Heart right ventricle (tissue), 16 donors: ENCODE measurements around the gene XRCC1. TPM values are rescaled to one million over a fixed set of nuclear protein-coding genes. Genes with fewer than 3 reads are reported as not detected.
A peak's percentile ranks its signal among the peaks of the same experiment; 100 is the strongest.

ENCODE experiments used
- ATAC-seq, 8 donors: fragments of 200-7000 bp; cut with Tn5 transposase; one replicate each; pipeline ENCODE4 v1.9.1; 2020; ENCODE audit warnings: mild to moderate bottlenecking in 8 of 8, moderate library complexity in 8 of 8, moderate number of reproducible peaks in 1 of 8
- DNase-seq, 2 donors: peaks; one replicate each; pipeline ENCODE4 v3.0.0-alpha.2; 2020
- H3K27ac ChIP-seq, 10 donors: fragments of 200-600 bp; sonication (generic) in 2 of 10; one replicate each; pipeline versions ENCODE4 v1.5.0 to v1.8.0; 2020 to 2022; ENCODE audit warnings: mild to moderate bottlenecking in 3 of 10
- H3K27me3 ChIP-seq, 7 donors: fragments of 200-600 bp; one replicate each; pipeline ENCODE4 v1.8.0; 2021 to 2022; ENCODE audit warnings: mild to moderate bottlenecking in 2 of 7
- H3K36me3 ChIP-seq, 9 donors: fragments of 200-600 bp; sonication (generic) in 1 of 9; one replicate each; pipeline versions ENCODE4 v1.5.0 to v1.8.0; 2020 to 2022; ENCODE audit warnings: mild to moderate bottlenecking in 2 of 9
- H3K4me1 ChIP-seq, 9 donors: fragments of 200-600 bp; sonication (generic) in 1 of 9; one replicate each; pipeline versions ENCODE4 v1.5.0 to v1.8.0; 2020 to 2022; ENCODE audit warnings: mild to moderate bottlenecking in 4 of 9
- H3K4me3 ChIP-seq, 10 donors: fragments of 200-600 bp; sonication (generic) in 2 of 10; one replicate each; pipeline versions ENCODE4 v1.5.0 to v1.8.0; 2020 to 2022; ENCODE audit warnings: mild to moderate bottlenecking in 7 of 10, moderate library complexity in 2 of 10
- H3K9me3 ChIP-seq, 11 donors: fragments of 200-600 bp in 10 of 11; sonication (generic) in 2 of 11; one replicate each; pipeline versions ENCODE4 v1.5.0 to v1.8.0; 2013 to 2022; ENCODE audit warnings: mild to moderate bottlenecking in 2 of 11, control low read depth in 1 of 11, moderate library complexity in 1 of 11
- CTCF ChIP-seq, 9 donors: fragments of 200-600 bp; sonication (generic) in 2 of 9; IDR thresholded peaks; one replicate each; pipeline versions ENCODE4 v1.5.0 to v1.8.0; 2021 to 2022; ENCODE audit warnings: antibody characterized with exemption in 9 of 9, mild to moderate bottlenecking in 5 of 9, moderate library complexity in 1 of 9
- WGBS, 2 donors: extraction: QIAGEN DNeasy Blood & Tissue Kit; methylation state at CpG; one replicate each; pipeline ENCODE4 v1.1.7; 2013; ENCODE audit warnings: inconsistent platforms in 1 of 2; 5-methylcytosine and 5-hydroxymethylcytosine counted together
- intact Hi-C, 10 donors: fragments of 100-400 bp; cut with DNase I; formaldehyde crosslinking; loops; one replicate each; pipeline versions ENCODE4 v1.11.1 to v1.14.2; 2022
- polyA plus RNA-seq, 2 donors: library from polyadenylated mRNA; stranded (reverse); fragments of 200-250 nt; gene quantifications; one replicate each; pipeline ENCODE4 v1.2.3, GENCODE V29; 2013
- total RNA-seq, 10 donors: library from RNA; stranded (reverse); fragmentation: NEBNext Ultra II Directional in 3 of 10; extraction: Animal tissue kit (Norgen Biotek cat#: 25700) in 3 of 10; gene quantifications; one replicate each; pipeline versions ENCODE4 v1.2.1 to v1.2.4, GENCODE V29; 2021 to 2023
- donor health status: Arrhythmogenic right ventricular cardiomyopathy.
- donor health status: ischemic (EF 13 %, LVEDD 7.1; RV severe dilation, severe dysfunction).
- donor health status: healthy with polysubstance abuse.
- donor health status: DM: no; HTN: yes; CAD: no.
- donor health status: DM: no; HTN: no; CAD: no.
- donor health status: ischemic (EF 25% LVEDD 6.9; RV normal size, moderate dysfunction).
- donor health status: ischemic (EF 25% LVEDD 5.7; RV mildly dilated, moderate dysfunction).
- donor health status: healthy.
- donor health status: DM: yes; HTN: yes; CAD: no.
- donor health status: Ischemic cardiomyopathy.
- donor health status: ischemic (EF 35%, LVEDD 5.7; RV mildly dilated, moderate dysfunction).
- donor health status: nonischemic (EF 11% LVEDD 7.7; RV severe dilation, severe dysfunction).
- donor health status: DM: yes; HTN: yes; CAD: no.
- donor health status: PGD.
- donor health status: ischemic (EF 29% LVEDD 5.4; RV normal size, mild dysfunction).
- donor health status: nonischemic (EF 23%, LVEDD 6.1; RV moderate dilation, normal function).

XRCC1 gene
- total and polyA plus RNA-seq, 12 donors, result 11.0 to 21.9 (median 17.7) TPM

GRCh38 chr19:43534816-43535761 is 40.2 kb downstream of the XRCC1 start:
- Histone ChIP-seq H3K4me3 (peak overlapping the region in 2 of 10 donors; percentile 66 to 74), H3K4me1 (peaks cover 0 to 33% (median 7%) of the 10 kb centered on the region in 9 donors), H3K27ac (peak overlapping the region in 6 of 10 donors; percentile 82 to 91 (median 89)), H3K27me3 (no peaks in the 10 kb centered on the region), H3K36me3 (peaks cover 0 to 33% (median 15%) of the 10 kb centered on the region in 9 donors), H3K9me3 (peaks cover 0 to 15% (median 10%) of the 10 kb centered on the region in 11 donors)
- peak; percentile 20 to 69 (median 60) for TF ChIP-seq CTCF (IDR thresholded peaks at IDR 0.05)
- DNase-seq, result peak; percentile 68 to 74
- WGBS, 2 donors, result 45 to 57% methylated on average over 58 to 62 of the region's 62 CpGs
- peak in 2 of 8 donors; percentile 13 to 18 for ATAC-seq
- intact Hi-C loops, result loop anchor here in 7 of 10 donors (1.0 to 10.0 kb wide), 9 partner anchors 57 to 134 kb away; partner anchors contain the start of genes IRGQ (in 5 of the 7) and ZNF576 (in 5 of the 7)

GRCh38 chr19:43534305-43534815 is 41.0 kb downstream of the XRCC1 start:
- WGBS, 2 donors, result 12% methylated on average over 17 of the region's 17 CpGs
- peaks cover 0 to 33% (median 7%) of the 10 kb centered on the region in 9 donors for H3K4me1 ChIP-seq
- peaks cover 0 to 27% (median 15%) of the 10 kb centered on the region in 9 donors for H3K36me3 ChIP-seq
- intact Hi-C loops, result loop anchor here in 6 of 10 donors (1.0 to 10.0 kb wide), 7 partner anchors 60 to 134 kb away; partner anchors contain the start of genes IRGQ (in 4 of the 6) and ZNF576 (in 4 of the 6)
- H3K4me3 ChIP-seq, result peak overlapping the region in 9 of 10 donors; percentile 48 to 74 (median 64)
- DNase-seq (no peak), ATAC-seq (no peak)
- no peaks in the 10 kb centered on the region for H3K27me3 ChIP-seq
- TF ChIP-seq CTCF (IDR thresholded peaks at IDR 0.05), result no peak
- peaks cover 0 to 12% (median 8%) of the 10 kb centered on the region in 11 donors for H3K9me3 ChIP-seq
- H3K27ac ChIP-seq, result peak overlapping the region in 8 of 10 donors; percentile 66 to 91 (median 88)

- intact Hi-C loops, result loop anchor here in 6 of 10 donors (1.0 to 10.0 kb wide), 7 partner anchors 61 to 135 kb away; partner anchors contain the start of genes IRGQ (in 4 of the 6) and ZNF576 (in 4 of the 6)
- no peak for TF ChIP-seq CTCF (IDR thresholded peaks at IDR 0.05)
- H3K4me3 ChIP-seq, result peak overlapping the region; percentile 48 to 74 (median 61)
- H3K27me3 ChIP-seq, result no peaks in the 10 kb centered on the region
- H3K27ac ChIP-seq, result peak overlapping the region; percentile 66 to 96 (median 89)
- H3K4me1 ChIP-seq, result peaks cover 0 to 33% (median 7%) of the 10 kb centered on the region in 9 donors
- WGBS, 2 donors, result 1% methylated on average over 41 of the region's 41 CpGs
- peaks cover 0 to 21% (median 11%) of the 10 kb centered on the region in 9 donors for H3K36me3 ChIP-seq
- ATAC-seq (peak; percentile 89 to 93 (median 90)), DNase-seq (peak; percentile 96 to 99)
- H3K9me3 ChIP-seq, result peaks cover 0 to 6% (median 2%) of the 10 kb centered on the region in 11 donors
These were observed 41.6 kb downstream of the XRCC1 start for GRCh38 chr19:43533546-43534304.
